ENCODE data around the gene PSMB9.

- no peak for TF ChIP-seq EZH2 (IDR thresholded peaks at IDR 0.05; ENCODE audit: low read length, missing control alignments)
- TF ChIP-seq, protein P1, sequence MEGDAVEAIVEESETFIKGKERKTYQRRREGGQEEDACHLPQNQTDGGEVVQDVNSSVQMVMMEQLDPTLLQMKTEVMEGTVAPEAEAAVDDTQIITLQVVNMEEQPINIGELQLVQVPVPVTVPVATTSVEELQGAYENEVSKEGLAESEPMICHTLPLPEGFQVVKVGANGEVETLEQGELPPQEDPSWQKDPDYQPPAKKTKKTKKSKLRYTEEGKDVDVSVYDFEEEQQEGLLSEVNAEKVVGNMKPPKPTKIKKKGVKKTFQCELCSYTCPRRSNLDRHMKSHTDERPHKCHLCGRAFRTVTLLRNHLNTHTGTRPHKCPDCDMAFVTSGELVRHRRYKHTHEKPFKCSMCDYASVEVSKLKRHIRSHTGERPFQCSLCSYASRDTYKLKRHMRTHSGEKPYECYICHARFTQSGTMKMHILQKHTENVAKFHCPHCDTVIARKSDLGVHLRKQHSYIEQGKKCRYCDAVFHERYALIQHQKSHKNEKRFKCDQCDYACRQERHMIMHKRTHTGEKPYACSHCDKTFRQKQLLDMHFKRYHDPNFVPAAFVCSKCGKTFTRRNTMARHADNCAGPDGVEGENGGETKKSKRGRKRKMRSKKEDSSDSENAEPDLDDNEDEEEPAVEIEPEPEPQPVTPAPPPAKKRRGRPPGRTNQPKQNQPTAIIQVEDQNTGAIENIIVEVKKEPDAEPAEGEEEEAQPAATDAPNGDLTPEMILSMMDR (conservative IDR thresholded peaks at IDR 0.05 in 1 of 2, IDR thresholded peaks at IDR 0.05 in 1 of 2; ENCODE audit: low read depth in 1 of 2, low read length in 2 of 2): peak; percentile 12 to 24
These were observed 9.8 kb upstream of the PSMB9 start, which contains the start of gene PSMB8 for GRCh38 chr6:32843979-32844838.

Measured in fibroblast of lung (primary cell).